Lower leg skin (tissue), 3 donors: Measurements from ENCODE around the gene CCT3.
A peak's percentile ranks its signal among the peaks of the same experiment; 100 is the strongest.

Source experiments
- CTCF ChIP-seq, 3 donors: fragments of 450-650 bp; IDR thresholded peaks; one replicate each; pipeline ENCODE4 v1.5.1; 2016; ENCODE audit warnings: antibody characterized with exemption in 3 of 3, mild to moderate bottlenecking in 3 of 3, moderate library complexity in 2 of 3
- POLR2A ChIP-seq, 2 donors: fragments of 450-650 bp; IDR thresholded peaks; one replicate each; pipeline ENCODE4 v1.6.1; 2016 to 2017; ENCODE audit warnings: antibody characterized with exemption in 2 of 2, mild to moderate bottlenecking in 1 of 2, moderate library complexity in 1 of 2

- TF ChIP-seq POLR2A (IDR thresholded peaks at IDR 0.05) (no peak), CTCF (IDR thresholded peaks at IDR 0.05) (peak in 1 of 3 donors; percentile 15)
Measured at GRCh38 chr1:156383023-156383422, 44.9 kb upstream of the CCT3 start.
